GM18511 (cell line): ENCODE results near the gene ADSL.
"Not testable (repeated sequence)": the region's sequence is repeated elsewhere in the genome, so short reads cannot be mapped to it uniquely, and the experiment has no call there.

Experiments
- ATAC-seq: cut with Tn5 transposase; IDR thresholded peaks from one replicate; pipeline ENCODE4 v1.9.1; 2021; ENCODE audit warnings: mild to moderate bottlenecking, moderate library complexity; ENCODE audit not compliant: unreplicated experiment

The ADSL gene

DNA sequence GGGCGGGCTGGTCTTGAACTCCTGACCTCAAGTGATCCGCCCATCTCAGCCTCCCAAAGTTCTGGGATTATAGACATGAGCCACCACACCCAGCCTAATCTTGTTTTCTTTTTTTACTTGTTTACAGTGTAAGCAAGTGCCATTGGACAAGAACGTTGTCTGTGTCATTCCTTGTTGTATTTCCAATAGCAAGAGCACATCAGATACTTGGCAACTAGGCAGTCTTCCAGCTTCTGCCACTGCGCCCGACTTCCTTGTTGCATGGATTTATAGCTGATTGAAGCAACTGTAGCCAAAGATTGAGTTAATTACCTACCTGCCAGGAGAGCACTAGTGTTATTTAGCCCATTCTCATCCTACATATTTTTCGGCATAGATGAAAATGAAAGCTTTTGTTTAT is 21.0 kb downstream of the ADSL start:
- no peak for ATAC-seq

DNA sequence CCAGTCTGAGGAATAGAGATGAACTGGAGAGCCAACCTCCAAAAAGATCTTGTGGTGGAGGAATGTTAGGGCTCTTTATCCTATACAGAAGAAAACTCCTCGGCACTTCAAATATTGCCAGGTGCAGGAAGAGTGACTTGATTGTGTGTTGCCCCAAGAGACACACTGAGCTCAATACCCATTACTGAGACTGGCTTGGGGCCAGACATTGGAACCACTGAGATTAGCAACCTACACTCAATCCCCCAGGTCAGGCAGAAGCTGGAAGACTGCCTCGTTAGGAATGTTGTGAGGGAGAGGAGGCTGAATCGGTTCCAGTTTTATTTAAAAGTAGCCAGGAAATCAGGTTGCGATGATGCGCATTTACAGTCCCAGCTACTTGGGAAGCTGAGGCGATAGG is 21.7 kb downstream of the ADSL start:
- ATAC-seq: no peak

DNA sequence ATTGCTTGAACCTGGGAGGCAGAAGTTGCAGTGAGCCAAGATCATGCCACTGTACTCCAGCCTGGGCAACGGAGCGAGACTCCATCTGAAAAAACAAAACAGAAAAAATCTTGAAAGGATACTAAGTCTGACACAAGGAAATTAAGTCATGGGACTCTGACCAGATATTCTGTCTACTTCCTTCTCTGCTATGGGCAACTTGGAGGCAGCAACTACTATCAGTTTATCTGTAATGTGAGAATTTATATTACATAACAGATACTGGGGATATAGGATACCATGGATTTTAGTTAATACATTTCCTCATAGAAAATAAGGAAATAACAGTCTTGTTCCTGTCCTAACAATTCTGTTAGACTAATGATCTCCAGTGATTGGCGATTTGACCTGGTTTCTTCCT is 22.5 kb downstream of the ADSL start:
- no peak for ATAC-seq

- ATAC-seq: no peak
Observed at GRCh38 chr22:40374567-40374966, 28.3 kb downstream of the ADSL start.

GRCh38 chr22:40376149-40376548 is 29.8 kb downstream of the ADSL start:
- ATAC-seq: no peak

DNA sequence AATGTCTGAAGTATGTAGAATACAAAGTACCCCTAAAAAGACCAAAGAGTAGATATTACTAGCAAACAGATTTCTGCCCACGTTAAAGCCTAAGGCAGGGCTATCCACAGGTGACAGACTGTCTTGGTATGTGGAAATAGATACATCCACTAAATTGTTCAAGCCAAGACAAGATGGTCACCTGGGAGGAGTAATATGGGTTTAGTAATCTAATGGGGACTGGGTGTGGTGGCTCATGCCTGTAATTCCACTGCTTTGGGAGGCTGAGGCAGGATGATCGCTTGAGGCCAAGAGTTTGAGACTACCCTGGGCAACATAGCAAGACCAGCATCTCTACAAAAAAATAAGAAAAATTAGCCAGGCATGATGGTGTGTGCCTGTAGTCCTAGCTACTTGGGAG is 31.6 kb downstream of the ADSL start:
- no peak for ATAC-seq

GRCh38 chr22:40378448-40378847 is 32.1 kb downstream of the ADSL start:
- ATAC-seq: not testable (repeated sequence)

- ATAC-seq: no peak
Observed at GRCh38 chr22:40381461-40381860, 35.2 kb downstream of the ADSL start.

DNA sequence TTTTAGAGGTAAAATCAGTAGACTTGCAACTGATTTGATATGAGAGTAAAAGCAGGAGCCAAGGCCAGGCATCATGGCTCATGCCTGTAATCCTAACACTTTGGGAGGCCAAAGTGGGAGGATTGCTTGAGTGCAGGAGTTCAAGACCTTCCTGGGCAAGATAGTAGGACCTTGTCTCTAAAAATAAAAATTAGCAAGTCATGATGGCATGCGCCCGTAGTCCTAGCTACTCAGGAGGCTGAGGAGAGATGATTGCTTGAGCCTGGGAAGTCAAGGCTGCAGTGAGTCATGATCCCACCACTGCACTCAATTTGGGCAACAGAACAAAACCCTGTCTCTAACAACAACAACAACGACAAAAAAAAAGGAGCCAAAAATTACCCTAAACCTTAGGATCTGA is 37.6 kb downstream of the ADSL start:
- ATAC-seq: no peak

- no peak for ATAC-seq
Observed at GRCh38 chr22:40385036-40385782, 38.9 kb downstream of the ADSL start.

- ATAC-seq: no peak
Observed at GRCh38 chr22:40387746-40388145, 41.4 kb downstream of the ADSL start.

DNA sequence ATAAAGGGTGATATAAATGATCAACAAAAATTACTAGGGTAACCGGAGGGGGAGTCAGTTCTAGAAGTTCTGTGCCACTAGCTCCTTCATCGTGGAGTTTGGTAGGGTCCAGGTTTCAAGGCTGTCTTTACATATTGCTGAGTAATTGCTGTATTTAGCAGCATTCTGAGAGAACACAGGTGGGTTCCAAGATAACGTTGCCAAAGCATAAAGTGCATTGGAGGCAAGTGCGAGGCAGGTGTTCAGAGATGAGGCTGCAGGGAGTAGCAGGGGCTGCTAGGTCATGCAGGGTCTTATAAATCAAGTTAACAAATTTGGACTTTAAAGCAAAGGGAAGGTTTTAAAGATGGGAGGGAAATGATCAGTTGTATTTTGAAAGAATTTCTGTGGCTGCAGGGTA is 41.9 kb downstream of the ADSL start:
- ATAC-seq: no peak

DNA sequence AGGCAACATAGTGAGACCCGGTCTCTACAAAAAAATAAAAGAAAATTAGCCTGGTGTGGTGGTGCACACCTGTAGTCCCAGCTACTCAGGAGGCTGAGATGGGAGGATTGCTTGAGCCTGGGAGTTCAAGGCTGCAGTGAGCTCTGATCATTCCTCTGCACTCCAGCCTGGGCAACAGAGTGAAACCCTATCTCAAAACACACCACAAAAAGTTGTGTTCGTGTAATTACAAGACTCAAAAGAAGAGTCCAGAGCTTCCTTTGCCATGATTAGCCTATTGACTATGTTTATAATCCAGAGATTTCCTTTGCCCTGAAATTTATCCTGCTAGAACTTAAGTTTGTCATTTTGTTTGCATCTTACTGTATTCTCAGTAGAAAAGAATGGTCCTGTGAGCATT is 45.1 kb downstream of the ADSL start:
- ATAC-seq: no peak

DNA sequence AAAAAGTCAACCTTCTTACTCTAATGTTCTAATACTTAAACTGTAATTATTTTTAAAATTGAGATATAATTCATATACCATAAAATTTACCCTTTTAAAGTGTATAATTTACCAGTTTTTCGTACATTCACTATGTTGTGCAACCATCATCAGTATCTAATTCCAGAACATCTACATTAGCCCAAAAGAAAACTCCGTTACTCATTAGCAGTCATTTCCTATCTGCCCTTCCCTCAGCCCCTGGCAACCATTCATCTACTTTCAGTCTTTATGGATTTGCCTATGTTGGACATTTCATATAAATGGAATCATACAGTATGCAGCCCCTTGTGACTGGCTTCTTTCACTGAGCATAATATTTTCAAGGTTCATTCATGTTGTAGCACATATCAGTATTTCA is 46.3 kb downstream of the ADSL start:
- ATAC-seq: no peak

GRCh38 chr22:40394607-40395006 is 48.3 kb downstream of the ADSL start:
- no peak for ATAC-seq

DNA sequence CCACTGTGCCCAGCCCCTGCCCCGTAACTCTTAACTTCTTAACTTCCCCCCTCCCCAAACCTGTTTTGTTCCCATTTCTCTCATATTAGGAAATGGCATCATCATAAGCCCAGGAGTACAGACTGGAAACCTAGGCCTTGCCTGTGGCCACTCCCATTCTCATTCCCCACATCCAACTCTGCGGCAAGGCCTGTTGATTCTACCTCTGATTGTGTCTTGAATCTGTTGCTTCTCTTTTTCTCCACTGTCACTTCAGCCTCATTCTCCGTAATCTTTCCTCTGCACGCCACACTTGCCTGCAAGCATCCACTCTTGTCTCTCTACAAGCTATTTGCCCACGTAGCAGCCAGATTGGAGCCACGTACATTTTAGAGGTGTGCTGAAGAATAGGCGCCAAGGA is 49.3 kb downstream of the ADSL start:
- no peak for ATAC-seq

- ATAC-seq: no peak
Observed at GRCh38 chr22:40396882-40397281, 50.6 kb downstream of the ADSL start.

GRCh38 chr22:40397396-40397795 is 51.1 kb downstream of the ADSL start:
- ATAC-seq: no peak

DNA sequence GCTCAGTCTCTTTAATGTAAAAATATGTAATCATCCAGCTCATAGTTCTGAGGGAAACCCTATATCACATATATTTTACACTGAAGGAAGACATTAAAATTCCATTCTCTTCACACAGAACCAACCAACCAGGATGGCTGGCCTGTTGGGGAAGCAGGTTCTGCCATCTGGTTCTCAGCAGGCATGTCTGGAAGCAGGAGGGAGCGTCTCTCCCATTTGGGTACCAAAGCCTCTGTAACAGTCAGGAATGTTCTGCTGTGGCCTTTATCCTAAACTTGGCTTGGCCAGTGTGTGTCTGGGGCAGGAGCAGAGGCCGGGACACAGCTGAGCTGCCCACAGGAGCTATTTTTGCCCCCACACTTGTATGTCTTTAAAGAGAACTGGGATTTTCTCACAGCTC is 53.3 kb downstream of the ADSL start:
- ATAC-seq: no peak

DNA sequence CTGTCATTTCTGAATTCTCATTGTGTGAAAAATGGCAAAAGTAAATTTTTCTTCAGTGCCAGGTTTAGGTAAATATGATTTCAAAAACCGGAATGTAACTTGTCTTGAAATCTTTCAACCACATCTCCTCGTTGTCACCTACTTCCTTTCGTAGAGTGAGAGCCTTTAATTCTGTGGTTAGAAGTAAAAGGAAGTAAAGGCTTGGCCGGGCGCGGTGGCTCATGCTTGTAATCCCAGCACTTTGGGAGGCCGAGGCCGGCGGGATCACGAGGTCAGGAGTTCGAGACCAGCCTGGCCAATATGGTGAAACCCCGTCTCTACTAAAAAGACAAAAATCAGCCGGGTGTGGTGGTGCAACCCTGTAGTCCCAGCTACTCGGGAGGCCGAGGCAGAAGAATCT is 53.9 kb downstream of the ADSL start:
- ATAC-seq: no peak

GRCh38 chr22:40401532-40401931 is 55.2 kb downstream of the ADSL start:
- ATAC-seq: no peak

GRCh38 chr22:40401981-40402406 is 55.7 kb downstream of the ADSL start:
- no peak for ATAC-seq

- ATAC-seq: no peak
Observed at GRCh38 chr22:40403141-40403540, 56.8 kb downstream of the ADSL start.
